GM19239 (cell line): ENCODE results near the gene MT1G.
"Not testable (repeated sequence)": the region's sequence is repeated elsewhere in the genome, so short reads cannot be mapped to it uniquely, and the experiment has no call there.

Experiments used
- DNase-seq: peaks from one replicate; pipeline ENCODE4 v3.0.0; 2011; ENCODE audit warnings: low spot score; ENCODE audit not compliant: insufficient read length
- FAIRE-seq: peaks from 2 replicates; lab custom pipeline; 2011; peaks lifted over from hg19 to GRCh38; lab: Jason Lieb, UNC

MT1G gene

GRCh38 chr16:56686758-56687157 is 18.9 kb upstream of the MT1G start:
- FAIRE-seq (no peak), DNase-seq (no peak)

GRCh38 chr16:56684926-56685590 is 17.2 kb upstream of the MT1G start:
- DNase-seq = no peak
- FAIRE-seq = no peak

- FAIRE-seq (no peak), DNase-seq (no peak)
These were observed 16.5 kb upstream of the MT1G start for GRCh38 chr16:56684256-56684925.

- no peak for FAIRE-seq
These were observed 15.7 kb upstream of the MT1G start for GRCh38 chr16:56683424-56684172.

GRCh38 chr16:56682703-56683397 is 15.0 kb upstream of the MT1G start:
- DNase-seq (no peak), FAIRE-seq (no peak)

More at GRCh38 chr16:56683424-56684172, 15.7 kb upstream of the MT1G start:
- no peak for DNase-seq

GRCh38 chr16:56681939-56682702 is 14.3 kb upstream of the MT1G start, which contains the start of gene MT1X:
MT1X (plus strand) TSS chr16:56682470; CDS start chr16:56682541, 71 bp downstream.
- DNase-seq (peak; percentile 85), FAIRE-seq (peak; percentile 89)

- DNase-seq (no peak), FAIRE-seq (no peak)
These were observed 12.0 kb upstream of the MT1G start for GRCh38 chr16:56679818-56680217.

- no peak for FAIRE-seq
- DNase-seq = no peak
These were observed 11.3 kb upstream of the MT1G start for GRCh38 chr16:56679078-56679730.

GRCh38 chr16:56677474-56677873 is 9.6 kb upstream of the MT1G start:
- FAIRE-seq (no peak), DNase-seq (no peak)

GRCh38 chr16:56675685-56676210 is 7.9 kb upstream of the MT1G start:
- FAIRE-seq = no peak

GRCh38 chr16:56674570-56674969 is 6.7 kb upstream of the MT1G start:
- FAIRE-seq, DNase-seq: not testable (repeated sequence)

More at GRCh38 chr16:56675685-56676210, 7.9 kb upstream of the MT1G start:
- no peak for DNase-seq

- no peak for DNase-seq
- no peak for FAIRE-seq
These were observed 6.1 kb upstream of the MT1G start for GRCh38 chr16:56673921-56674320.

GRCh38 chr16:56672761-56673536 is 5.1 kb upstream of the MT1G start:
- FAIRE-seq = no peak

GRCh38 chr16:56672171-56672570 is 4.3 kb upstream of the MT1G start:
- not testable (repeated sequence) for DNase-seq, FAIRE-seq

More at GRCh38 chr16:56672761-56673536, 5.1 kb upstream of the MT1G start:
- DNase-seq = no peak

GRCh38 chr16:56671691-56672090 is 3.8 kb upstream of the MT1G start:
- not testable (repeated sequence) for FAIRE-seq

GRCh38 chr16:56670620-56670934 is 2.7 kb upstream of the MT1G start:
- FAIRE-seq (no peak), DNase-seq (no peak)

More at GRCh38 chr16:56671691-56672090, 3.8 kb upstream of the MT1G start:
- DNase-seq = not testable (repeated sequence)

- no peak for FAIRE-seq
These were observed 2.2 kb upstream of the MT1G start for GRCh38 chr16:56669840-56670619.

More at GRCh38 chr16:56669840-56670619, 2.2 kb upstream of the MT1G start:
- DNase-seq = no peak
